Measurements from ENCODE around the gene TTC22.

TTC22 gene

DNA sequence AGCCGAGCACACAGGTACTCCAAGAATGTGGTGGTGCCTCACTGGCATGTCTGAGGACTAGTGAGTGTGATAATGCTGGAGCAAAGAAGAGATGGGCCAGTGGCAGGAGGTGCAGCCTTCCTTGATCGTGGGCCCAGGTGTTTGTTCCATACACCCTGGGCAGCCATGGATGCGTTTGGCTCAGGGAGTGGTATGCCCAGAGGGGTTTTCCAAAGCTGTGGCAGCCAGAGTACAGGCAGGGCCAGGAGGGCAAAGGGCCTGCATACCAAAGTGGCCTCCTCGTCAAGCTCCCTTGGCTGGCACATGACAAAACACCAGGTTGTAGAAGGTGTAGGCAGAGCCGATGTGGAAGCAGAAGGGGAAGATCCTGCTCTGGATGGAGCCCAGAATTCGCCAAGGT is 55.8 kb downstream of the TTC22 start:
- DNase-seq, result no peak

DNA sequence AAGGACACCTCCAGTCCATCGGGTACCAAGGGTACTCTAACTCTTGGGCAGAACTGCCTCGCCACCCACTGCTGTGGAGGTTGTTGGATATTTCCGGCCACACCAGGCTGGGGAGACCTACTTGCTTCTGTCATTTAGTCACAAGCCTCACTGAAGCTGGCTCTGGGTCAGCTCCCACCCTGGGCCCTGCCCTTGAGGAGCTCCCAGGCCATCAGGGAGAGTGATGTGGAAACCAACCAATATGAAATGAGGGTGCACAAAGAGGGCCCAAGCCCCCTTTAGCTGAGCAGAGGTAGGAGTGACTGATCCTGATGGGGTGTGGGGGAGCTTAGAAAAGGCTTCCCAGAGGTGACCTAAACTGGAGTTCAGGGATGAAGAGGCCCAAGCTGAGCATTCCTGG is 56.4 kb downstream of the TTC22 start:
- DNase-seq, result no peak

DNA sequence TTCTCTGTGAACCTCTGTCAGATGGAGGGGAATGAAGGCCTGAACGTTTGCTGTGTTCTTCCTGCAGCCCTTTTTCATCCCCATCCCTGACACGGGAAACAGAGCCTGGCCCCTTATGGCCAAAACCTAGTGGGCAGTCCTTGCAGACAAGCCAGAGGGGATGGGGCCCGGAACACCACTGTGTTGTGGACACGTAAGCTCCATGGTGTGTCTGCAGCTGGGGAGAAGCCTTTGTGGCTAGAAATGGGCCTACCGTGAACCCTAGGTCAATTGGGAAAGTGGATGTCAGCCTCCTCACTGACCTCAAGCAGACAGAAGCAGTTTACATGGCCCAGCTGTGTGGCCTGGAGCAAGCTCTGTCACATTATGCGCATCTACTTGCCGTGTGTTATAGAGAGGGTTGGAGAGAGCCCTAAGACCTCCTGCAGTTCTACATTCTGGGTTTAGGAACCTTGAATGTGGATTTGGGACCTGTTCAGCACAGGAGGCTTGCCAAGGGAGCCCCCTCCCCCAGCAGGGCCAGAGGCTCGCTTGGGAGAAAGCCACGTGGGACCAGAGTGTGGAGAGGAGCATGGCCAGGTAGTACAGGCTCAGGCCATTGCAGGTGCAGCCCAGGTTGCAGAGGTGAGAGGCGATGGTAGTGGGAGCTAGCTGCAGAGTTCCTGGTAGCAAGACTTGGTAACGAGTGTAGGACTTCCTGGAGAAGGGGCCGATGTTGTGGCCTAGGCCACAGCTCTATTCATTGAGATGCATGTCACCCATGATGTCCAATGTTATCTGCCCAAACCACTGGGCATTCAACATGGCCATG is 57.5 kb downstream of the TTC22 start:
- DNase-seq, result no peak

DNA sequence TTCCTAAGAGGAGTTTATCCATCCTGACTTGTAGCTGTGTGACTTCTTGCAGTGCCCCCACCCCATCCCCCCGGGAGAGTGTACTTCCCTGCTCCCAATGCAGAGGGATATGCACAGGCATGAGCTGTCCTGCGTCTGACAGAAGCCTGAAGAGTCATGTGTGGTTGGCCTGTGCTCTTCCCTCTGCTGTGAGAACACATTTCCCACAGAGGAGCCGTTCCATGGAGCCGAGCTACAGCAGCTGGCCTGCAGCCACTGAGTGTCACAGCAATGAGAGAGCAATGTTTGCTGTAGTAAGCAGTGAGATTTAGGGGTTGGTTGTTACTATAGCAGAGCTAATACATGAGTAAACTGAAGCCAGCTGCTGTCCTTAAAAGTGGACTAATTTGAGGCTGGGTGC is 58.8 kb downstream of the TTC22 start:
- DNase-seq, result no peak

- no peak for DNase-seq
These were observed 59.6 kb downstream of the TTC22 start for GRCh38 chr1:54741531-54741930.

DNA sequence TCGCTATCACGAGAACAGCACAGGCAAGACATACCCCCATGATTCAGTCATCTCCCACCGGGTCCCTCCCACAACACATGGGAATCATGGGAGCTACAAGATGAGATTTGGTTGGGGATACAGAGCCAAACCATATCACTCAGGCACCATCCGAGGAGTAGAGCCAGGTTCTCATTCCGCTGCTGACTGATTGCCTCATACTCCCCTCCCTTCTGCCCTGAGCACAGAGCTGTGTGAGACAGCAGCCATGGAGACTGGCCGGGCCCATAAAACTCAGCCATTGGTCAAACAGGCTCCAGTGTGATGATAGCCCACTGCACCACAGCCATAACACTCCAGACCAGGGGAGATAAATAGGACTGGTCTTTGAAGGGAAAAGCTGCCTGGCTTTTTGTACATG is 62.9 kb downstream of the TTC22 start:
- DNase-seq, result no peak

DNA sequence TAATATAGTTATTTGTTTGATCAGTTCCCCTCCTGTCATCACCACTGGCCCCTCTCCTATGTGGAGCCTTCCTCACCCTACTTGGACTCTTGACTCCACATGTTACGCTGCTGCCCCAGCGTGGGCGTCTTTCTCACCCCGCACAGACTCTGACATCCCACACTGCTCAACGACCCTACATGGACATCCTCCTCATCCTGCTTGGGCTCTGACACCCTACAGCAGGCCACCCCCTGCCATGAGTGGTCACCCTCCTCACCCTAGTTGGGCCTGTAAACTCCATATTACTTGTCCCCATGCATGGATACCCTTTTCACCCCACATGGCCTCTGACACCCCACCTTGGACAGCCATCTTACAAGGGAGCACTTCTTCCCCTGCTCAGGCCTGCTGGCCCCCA is 64.4 kb downstream of the TTC22 start:
- no peak for DNase-seq
